ENCODE results near the gene GREM2.
A peak's percentile ranks its signal among the peaks of the same experiment; 100 is the strongest.

The GREM2 gene

DNA sequence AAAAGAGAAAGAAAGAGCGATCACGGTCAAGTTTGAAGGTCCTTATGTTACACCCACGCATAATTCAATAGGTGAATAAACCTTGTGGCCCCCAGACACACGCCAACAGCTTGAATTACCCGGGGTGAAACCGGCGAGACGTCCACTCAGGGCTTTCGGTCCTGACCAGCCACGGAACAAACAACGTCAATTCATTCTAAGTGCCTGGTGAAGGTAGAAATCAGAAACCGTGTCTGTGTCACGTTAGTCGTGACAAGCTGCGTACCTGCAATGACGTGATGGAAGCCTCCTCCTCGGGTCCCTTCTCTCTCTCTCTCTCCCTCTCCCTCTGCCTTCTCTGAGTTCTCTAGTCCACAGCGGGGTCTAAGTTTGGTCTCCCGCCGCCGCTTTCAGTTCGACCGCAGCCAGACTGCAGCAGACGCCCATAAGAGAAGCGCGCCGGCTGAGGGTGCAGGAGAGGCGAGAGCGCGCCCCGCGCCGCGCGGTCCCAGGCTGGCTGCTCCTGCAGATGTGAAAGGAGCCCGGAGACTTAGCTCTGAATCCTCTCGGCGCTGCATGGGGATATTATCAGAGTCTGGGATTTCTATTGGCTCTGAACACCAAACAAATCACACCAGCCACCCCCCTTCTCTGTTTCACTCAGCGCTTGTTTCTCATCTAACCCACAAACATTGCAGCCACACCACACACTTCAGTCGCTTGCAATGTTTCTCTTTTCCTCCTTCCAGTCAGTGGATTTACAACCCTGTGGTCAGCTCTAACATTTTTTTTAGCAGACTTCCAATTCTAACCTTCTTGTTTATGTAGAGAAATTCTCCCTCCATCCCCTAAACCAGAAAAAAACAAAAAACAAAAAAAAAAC lies at the start of gene GREM2:
TSS of gene GREM2 (minus strand) at position 537 of the 862 bp plus-strand sequence. CDS start 118,680 bp downstream, outside the sequence.
- peak in 39 of 56 donors; percentile 2 to 72 (median 24) for DNase-seq

DNA sequence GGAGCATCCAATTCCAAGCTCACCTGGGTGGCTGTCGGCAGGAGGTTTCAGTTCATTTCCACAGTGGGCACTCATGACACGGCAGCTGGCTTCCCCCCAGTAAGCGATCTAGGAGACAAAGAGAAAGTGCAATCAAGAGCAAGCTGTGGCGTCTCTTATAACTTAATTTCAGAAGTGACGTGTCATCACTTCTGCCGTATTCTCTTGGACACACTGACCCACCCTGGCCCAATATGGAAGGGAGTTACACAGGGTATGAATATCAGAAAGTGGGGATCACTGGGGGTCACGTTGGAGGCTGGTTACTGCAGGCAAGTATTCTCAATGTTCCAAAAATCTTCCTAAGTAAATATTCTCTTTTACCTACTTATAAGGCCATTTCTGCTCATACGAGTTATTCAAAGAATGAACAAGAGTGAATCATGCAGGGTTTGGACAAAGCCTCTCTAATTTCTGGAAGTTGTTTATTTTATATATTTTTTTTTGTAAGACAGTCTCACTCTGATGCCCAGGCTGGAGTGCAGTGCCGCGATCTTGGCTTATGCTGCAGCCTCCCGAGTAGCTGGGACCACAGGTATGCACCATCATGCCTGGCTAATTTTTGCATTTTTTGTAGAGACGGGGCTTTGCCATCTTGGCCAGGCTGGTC lies 46.5 kb upstream of the GREM2 start:
- no peak for DNase-seq

DNA sequence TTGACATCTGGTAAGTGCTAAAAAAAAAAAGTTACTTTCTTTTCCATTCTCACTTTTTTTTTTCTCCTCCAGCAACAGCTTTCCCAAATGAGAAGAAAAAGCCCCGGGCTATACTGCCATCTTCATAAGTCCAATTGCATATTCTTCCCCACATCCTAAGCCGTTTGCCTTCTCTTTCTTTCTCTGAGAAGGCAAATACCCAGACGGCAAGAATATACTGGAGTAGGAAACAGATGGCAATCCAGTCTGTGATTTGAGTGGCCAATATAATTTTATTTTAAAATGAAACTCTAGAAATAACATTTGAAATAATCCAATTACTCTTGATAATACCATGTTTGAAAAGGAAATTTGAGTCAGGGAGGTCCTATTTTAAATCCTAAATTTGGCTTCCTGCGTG lies 44.6 kb upstream of the GREM2 start:
- no peak for DNase-seq

GRCh38 chr1:240652961-240653409 lies 41.0 kb upstream of the GREM2 start:
- no peak for DNase-seq

- no peak for DNase-seq
Observed at GRCh38 chr1:240652549-240652948, 40.6 kb upstream of the GREM2 start.

GRCh38 chr1:240650877-240651276 lies 38.9 kb upstream of the GREM2 start:
- no peak for DNase-seq

DNA sequence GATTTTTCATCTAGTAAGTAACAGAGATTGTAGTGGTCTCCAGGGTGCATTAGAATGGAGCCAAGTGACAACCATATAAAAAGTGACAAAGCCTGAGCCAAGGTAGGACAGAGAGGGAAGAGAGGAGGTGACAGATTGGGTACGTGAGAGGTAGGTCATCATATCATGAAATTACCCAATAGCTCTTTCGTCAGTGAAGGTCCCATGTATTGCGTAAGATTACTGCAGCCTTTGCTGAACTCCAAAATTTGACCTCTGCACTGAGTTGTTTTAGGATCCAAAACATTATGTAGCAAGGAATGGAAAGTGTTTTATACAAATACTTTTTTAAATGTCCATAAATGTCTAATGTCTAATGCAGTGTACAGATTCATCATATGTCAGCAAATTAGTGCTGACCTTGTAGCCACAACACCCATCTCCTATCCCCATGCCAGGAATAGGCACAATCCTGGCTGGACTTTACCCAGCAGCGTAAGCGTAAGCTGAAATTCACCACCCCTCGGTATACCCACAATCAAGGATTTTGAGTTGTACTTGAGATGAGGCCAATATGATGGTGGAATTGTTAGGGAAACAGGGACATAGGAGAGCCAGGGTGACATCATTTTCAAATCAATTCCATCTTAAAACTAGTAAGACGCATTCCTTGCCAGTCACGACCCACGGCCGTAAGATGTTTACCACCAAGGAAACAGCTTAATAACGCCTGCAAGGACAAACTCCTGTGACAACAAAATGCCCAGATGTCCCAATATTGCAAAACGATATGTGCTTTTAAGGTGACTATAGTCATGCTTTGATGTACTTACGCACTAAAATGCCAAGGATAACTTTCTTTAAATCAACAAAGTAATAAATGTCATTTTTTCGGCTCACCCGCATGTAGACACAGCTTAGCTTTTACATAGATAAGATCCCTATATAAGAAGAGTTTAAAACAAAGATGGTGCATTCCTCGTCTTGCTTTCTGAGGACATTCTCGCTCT lies 38.1 kb upstream of the GREM2 start:
- no peak for DNase-seq

DNA sequence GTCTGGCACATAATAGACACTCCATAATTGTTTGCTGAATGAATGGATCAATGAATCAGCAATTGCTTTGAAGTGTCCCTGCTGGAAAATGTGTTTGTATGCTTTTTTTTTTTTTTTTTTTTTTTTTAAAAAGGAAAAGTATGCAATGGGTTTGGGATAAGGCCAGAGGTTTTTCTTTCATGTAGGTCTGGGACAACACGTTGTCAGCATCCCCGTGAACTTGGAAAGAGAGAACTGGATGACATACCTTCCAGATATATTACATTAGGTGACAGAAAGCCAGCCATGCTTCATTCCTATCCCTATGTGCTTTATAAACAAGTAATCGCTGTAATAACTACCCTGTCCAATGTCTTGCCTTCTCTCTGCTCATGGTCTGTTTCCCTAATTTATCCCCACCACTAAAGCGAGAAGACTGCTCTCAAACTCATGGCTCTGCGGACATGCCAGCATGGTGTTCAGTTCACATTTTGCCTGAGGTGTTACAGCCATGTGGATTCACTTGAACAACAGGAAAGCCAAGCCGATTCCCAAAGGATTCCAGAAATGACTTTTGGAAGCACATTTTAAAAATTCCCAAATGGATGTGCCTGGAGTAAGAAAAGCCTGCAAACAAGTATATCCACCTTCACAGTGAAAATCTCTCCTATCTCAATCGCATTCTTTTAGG lies 34.8 kb upstream of the GREM2 start:
- no peak for DNase-seq

DNA sequence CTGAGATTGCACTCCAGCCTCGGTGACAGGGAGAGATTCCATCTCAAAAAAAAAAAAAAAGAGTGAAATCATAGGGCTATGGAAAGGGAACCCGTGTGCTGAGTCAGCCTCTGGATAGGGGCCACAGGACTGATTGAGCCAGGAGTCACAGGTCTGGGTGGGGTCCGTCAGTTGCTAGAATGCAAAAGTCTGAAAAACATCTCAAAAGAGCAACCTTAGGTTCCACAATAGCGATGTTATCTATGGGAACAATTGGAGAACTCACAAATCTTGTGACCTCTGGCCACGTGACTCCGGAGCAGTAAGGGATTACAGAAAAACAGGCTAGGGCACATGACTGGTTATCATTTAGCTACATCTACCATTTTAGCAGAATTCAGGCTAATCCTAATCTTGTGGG lies 32.8 kb upstream of the GREM2 start:
- DNase-seq, result no peak

DNA sequence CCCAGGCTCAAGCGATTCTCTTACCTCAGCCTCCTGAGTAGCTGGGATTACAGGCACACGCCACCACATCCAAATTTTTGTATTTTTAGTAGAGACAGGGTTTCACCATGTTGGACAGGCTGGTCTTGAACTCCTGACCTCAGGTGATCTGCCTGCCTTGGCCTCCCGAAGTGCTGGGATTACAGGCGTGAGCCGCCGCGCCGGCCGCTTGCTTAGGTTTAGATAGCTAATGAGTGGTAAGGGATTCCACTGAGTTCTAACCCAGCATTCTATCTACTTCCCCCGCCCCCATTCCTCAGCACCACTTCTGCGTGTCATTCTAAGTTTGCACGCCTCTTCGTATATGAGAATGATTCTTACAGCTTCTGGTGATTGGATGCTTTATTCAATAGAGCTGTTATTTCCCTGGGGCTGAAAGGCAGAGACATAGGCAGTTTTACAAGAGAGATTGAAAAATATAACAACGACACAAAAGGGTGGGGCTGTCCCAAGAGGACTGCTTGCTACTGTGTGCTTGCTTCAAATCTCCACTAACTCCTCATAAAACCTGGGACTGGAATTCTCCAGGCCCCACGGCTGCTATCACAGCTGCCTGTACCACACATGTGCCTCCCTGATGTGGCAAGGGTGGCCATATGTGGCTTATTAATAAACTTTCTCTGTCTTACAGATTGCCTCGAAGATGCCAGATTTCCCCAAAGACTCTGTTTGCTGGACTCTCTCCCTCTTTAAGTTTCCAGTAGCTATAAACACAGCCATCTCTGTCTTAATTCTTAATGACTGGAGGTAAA lies 23.7 kb upstream of the GREM2 start:
- DNase-seq, result no peak

DNA sequence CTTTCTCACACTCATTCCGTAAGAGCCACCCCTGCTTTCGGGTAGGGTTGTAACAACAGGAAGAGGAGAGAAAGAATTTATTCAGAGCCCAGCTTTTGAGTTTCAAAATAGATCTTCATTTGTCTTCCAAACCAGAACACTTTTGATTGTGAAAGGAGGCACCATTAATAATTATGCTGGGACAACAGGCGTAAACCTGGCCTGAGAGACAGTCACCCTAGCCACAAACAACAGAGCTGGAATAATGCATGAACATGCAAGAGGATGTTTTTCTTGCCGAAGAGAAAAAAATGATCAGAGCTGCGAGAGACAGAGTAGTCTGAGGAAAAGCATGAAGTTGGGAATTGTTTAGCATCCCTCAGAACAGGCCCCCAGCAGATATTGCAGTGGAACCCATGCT lies 18.5 kb upstream of the GREM2 start:
- DNase-seq, result no peak

GRCh38 chr1:240621249-240621648 lies 9.3 kb upstream of the GREM2 start:
- no peak for DNase-seq

DNA sequence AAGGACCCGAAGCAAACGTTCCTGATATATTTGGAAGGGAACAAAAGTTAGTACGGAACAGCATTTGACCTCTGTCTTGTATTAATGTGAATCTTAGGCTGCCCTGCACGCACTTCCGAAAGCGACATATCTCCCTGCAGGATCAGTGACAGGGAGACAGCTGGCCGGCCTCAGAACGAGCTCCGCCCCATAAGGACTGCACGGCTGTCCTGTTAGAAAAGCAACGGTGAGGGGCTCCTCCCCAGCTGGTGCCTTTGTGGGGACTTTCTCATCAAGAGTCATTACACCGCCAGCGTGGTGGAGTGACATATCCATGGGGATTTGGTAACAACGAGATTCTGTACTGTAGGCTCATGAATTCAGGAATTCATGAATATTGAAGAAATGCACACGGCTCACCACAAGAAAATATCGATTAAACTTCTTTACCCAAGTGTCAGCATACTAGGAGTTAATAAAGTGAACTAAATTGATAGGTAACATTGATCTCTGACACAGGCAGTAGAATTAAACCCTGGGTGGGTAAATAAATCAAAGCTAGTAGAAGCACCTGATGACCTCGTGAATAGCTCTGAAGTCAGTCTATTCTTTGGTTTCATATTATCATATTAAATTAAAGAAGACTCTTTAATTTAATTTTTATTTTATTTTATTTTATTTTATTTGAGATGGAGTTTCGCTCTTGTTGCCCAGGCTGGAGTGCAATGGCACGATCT lies 8.1 kb upstream of the GREM2 start:
- no peak for DNase-seq

DNA sequence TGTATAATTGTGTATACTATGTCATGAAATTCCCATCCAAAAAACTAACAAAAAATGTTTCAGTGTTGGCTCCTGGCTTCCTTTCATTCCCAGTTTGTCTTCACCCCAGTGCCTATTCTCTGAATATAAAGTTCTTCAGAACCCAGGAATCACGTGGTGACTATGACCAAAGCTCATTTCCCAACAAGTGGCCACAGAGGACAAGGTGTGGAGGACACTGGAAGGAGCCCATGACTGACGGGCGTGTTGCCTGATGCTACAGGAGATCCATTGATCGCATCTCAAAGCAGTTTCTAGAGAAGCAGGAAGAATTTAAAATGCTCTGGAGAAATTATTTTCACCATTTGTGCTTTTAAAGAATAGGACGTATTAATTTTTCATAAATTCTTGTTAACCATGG lies 7.4 kb upstream of the GREM2 start:
- DNase-seq, result no peak

GRCh38 chr1:240618946-240619345 lies 7.0 kb upstream of the GREM2 start:
- no peak for DNase-seq

GRCh38 chr1:240616018-240616417 lies 4.1 kb upstream of the GREM2 start:
- DNase-seq, result no peak

DNA sequence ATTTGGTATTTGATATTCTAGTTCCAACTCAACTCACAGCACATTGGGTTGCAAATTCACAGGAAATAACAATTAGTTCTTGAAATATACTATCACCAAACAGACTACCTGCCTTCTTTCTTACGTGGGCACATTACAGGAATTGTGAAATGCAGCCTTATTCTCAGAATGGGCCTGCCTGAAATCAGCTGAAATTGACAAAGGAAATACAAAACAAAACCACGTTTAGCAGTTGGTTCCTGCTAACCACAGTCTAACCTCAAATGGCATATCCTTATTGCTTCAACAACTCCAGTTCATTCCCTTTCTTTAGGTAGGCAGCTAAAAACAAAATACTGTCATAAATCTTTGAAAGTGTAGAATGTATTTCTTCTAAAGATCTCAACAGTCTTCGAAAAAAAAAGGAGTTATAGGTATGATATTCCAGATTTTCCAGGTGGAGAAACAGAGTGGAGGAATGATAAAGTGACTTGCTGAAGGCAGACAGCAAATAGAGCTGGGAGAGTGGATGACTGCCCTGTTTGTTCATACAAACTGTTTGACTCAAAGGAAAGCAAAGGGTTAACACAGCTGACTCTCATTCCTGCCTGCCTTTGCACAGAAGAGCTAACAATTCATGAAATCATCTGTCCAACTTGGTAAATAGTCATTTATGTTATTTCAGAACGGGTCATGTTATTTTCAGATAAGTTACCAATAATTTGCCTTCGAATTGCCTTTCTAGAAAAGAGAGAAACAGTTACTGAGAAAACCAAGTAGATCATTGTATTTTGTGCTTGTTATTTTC lies 1.6 kb upstream of the GREM2 start:
- DNase-seq, result no peak

- DNase-seq, result no peak
Observed at GRCh38 chr1:240612811-240613210, 856 bp upstream of the GREM2 start.

GRCh38 chr1:240611228-240611618 lies 732 bp downstream of the GREM2 start:
- no peak for DNase-seq

Measured in nucleus accumbens (tissue), 56 donors.